Medulla oblongata (tissue), 1 donor: Measurements from ENCODE around the gene SUFU.

Experiments used
- DNase-seq: peaks from one replicate; pipeline ENCODE4 v3.0.0-alpha.2; 2015; ENCODE audit errors: extremely low spot score

Gene SUFU

DNA sequence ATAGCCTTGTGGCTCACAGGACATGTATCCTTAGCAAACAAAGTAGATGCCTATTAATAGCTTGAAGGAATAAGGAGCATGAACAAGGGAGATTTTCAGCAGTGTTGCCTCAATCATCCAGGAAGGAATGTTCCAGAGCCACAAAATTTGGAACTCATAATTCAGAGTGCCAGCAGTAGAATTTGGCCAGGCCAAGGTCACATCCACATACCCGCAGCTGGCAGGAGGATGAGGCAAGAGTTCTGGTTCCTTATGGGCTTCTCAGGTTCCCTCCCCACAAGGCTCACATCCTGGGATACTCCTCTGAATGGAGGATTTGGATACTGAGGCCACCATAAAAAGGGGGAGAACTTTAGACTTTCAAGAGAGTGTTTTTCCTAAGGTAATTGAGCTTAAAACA is 45.8 kb downstream of the SUFU start:
- no peak for DNase-seq

DNA sequence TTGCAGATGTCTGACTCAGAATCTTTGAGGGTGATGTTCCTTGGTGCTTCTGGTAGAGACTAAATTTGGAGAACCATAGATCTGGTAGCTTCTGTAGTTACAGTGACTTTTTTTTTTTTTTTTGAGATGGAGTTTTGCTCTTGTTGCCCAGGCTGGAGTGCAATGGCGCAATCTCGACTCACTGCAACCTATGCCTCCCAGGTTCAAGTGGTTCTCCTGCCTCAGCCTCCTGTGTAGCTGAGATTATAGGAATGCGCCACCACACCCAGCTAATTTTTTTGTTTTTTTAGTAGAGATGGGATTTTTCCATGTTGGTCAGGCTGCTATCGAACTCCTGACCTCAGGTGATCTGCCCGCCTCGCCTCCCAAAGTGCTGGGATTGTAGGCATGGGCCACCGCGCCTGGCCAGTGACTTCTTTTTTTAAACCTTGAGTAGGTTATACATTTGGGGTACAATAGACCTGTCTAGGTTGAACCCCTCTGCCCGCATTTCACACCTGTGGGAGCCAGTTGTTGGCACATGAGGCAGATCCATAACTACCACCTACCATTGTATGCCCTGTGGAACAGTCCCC is 47.0 kb downstream of the SUFU start:
- no peak for DNase-seq

- DNase-seq, result no peak
Measured at GRCh38 chr10:102552533-102552932, 48.8 kb downstream of the SUFU start.

GRCh38 chr10:102553771-102554170 is 50.0 kb downstream of the SUFU start:
- no peak for DNase-seq

- no peak for DNase-seq
Measured at GRCh38 chr10:102554531-102554930, 50.8 kb downstream of the SUFU start.

DNA sequence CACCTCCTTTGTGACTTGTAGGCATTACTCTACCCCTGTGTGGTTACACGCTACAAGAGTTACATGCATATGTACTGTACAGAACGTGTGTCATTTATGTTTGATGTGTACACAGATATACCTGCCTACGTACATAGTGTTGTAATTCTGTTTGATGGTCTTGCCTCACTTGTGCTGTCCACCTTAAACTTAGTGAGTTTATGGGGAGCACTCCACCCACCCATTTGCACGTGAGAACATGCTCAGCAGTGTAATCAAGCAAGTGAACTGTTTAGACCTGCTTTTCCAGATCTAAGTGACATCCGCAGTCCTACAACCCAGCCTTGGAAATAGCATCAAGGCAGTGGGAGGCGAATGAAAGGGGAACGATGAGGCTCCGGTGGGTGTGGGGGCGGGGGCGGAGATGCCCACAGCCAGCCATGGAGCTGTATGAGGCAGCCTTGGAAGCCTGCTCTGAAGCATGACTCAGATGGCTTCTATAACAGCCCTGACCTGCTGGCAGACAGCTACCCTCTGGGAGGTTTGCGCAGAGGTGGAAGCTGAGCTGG is 52.1 kb downstream of the SUFU start:
- no peak for DNase-seq

DNA sequence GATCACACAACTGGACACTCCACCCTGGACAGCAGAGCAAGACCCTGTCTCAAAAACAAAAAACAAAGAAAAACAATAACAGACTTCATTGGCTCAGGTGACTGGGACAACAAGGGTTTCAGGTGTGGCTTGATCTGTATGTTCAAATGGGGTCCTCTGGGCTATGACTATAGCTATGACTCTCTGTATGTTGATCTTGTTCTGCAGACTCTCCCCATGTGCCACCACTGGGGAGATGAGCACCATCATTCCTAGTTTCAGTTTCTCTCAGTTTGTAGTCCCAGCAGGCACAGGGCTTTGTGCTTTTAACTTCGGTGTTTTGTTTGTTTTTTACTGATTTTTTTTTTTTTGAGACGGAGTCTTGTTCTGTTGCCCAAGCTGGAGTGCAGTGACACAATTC is 53.8 kb downstream of the SUFU start:
- DNase-seq, result no peak

DNA sequence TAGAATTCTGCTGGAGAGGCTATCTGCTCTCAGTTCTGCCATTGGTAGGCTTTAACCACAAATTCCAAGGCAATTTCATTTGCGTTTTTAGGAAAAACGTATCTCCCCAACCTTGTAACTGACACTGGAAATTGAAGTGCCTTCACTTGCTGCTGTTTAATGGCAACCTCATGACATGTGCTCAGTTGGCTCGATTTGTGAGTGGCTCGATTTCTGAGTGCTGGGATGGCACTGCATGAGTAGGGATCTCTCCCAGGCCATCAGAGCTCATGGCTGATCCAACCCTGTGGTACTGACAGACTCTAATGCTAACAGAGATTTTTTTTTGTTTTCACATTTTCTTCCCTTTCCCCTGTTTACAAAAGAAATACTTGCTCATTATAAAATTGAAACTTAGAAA is 56.0 kb downstream of the SUFU start:
- DNase-seq, result no peak

- DNase-seq, result no peak
Measured at GRCh38 chr10:102564209-102564834, 60.5 kb downstream of the SUFU start.

- DNase-seq, result no peak
Measured at GRCh38 chr10:102565793-102566192, 62.0 kb downstream of the SUFU start.

- DNase-seq, result no peak
Measured at GRCh38 chr10:102578782-102579181, 75.0 kb downstream of the SUFU start.

DNA sequence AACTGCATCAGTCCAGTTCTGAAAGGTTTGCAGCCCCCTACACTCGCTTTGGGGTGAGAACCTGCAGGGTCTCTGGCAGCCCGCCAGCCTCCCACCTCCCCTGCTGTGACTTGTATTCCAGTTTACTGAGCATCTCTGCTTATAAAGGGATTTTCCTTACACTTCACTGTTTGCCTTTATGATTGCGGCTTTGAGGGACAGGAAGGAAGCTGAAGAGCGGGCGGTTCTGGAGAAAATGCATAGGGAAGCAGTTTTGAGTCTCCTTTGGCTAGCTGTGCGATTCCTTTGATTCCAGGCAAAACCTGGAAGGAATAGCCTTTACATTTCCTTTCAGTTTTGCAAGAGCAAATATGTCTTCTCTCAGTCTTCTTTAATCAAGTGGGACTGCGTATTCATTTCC is 75.6 kb downstream of the SUFU start:
- no peak for DNase-seq

- no peak for DNase-seq
Measured at GRCh38 chr10:102580230-102580629, 76.5 kb downstream of the SUFU start.

- DNase-seq, result no peak
Measured at GRCh38 chr10:102581401-102581800, 77.6 kb downstream of the SUFU start.

GRCh38 chr10:102581981-102582580 is 78.3 kb downstream of the SUFU start:
- DNase-seq, result no peak

GRCh38 chr10:102583435-102584417 is 80.0 kb downstream of the SUFU start:
- DNase-seq, result peak; percentile 96

DNA sequence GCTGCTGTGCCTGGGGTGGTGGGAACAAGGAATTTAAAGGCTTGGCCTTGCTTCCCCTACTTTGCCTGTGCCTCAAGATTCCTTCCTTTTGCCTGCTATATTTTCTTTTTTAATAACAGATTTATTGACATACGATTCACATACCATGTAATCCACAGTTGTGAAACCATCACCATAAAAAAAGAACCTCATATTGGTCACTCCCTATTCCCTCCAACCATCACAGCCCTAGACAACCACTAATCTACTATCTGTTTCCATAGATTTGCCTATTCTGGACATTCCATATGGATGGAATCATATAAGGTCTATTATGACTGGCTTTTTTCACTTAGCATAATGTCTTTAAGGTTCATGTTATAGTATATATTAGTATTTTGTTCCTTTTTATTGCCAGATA is 81.3 kb downstream of the SUFU start:
- no peak for DNase-seq

GRCh38 chr10:102586858-102587257 is 83.1 kb downstream of the SUFU start:
- DNase-seq, result no peak

DNA sequence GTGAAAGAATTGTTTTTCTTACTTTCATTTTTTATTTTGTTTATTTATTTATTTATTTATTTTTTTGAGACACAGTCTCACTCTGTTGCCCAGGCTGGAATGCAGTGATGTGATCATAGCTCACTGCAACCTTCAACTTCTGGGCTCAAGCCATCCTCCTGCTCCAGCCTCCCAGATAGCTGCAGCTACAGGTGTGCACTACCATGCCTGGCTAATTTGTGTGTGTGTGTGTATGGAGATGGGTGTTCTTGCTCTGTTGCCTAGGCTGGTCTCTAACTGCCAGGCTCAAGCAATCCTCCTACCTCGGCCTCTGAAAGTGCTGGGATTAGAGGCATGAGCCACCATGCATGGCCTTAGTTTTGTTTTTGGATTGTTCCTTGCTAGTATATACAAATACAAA is 85.1 kb downstream of the SUFU start:
- DNase-seq, result no peak

- no peak for DNase-seq
Measured at GRCh38 chr10:102593074-102593803, 89.5 kb downstream of the SUFU start.

DNA sequence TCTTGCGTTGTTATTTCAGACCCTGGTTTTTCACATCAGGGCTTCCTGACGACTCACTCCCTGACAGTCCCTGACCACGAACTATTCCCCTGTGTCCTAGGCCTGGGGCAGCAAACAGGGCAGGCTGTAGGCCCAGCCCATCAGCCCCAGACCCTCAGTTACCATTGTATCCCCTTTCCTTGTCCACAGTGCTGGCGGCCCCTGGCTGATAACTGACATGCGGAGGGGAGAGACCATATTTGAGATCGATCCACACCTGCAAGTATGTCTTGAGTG is 90.0 kb downstream of the SUFU start:
- DNase-seq, result no peak

DNA sequence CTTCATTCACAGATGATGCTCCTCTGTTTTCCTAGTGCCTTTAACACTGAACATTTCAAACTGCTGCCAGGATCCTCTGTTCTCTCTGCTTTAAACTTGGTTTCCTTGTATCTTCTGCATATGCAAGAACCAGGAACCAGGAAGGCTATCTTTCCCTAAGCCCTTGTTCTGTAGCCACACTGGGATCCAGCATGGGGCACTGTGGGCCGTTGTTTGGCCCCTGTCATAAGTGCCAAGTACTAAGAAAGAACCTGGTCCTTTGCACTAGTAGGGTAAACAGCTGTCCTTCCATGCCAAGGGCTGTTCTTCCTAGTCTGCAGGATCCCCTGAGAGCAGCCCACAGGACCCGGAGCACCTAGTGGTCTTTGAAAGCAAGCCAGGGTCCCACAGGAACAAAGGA is 91.5 kb downstream of the SUFU start:
- DNase-seq, result peak; percentile 64
